Middle frontal gyrus (tissue), 1 donor: ENCODE results near the gene ITGA4.

Source experiments
- DNase-seq: peaks from one replicate; pipeline ENCODE4 v3.0.0-alpha.2; 2015; ENCODE audit warnings: low spot score; ENCODE audit errors: extremely low spot score

Gene ITGA4

DNA sequence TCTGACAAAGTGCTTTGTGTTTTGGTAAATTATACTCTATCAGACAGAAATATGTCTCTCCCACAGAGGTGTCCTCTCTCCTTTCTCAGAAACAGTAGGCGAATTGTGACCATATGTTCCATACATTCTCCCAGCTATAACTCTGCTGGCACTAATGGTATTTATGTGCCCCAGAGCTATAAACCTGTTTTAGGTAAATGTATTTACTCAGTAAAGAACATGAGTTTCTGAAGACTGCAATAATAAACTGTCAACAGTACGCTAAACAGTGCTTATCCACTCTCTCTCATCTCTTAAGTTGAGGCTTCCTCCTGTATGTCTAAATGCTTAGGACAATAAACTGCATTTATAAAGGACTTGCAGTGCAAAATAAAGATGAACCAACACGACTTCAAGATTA, 58.5 kb downstream of the ITGA4 start:
- DNase-seq = no peak

GRCh38 chr2:181516992-181517391, 59.8 kb downstream of the ITGA4 start:
- DNase-seq = no peak

- no peak for DNase-seq
These were observed 60.6 kb downstream of the ITGA4 start for GRCh38 chr2:181517685-181518301.

DNA sequence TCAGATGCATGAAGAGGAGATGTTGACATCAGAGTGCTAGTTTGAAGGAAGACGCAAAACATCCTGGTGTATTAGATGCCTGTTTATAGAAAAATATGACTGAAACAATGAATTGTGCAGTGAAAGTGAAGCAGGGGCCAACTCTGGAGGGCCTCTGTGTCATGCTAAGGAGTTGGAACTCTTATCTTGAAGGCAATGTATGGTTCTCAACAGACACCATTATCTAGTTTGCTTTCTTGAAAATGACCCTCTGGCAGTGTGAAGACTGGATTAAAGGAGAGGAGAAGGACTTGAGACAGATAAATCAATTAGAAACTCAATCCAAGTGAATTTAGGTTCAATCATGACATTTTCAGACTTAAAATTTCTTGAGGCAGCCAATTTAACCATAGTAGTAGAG, 63.1 kb downstream of the ITGA4 start:
- no peak for DNase-seq

DNA sequence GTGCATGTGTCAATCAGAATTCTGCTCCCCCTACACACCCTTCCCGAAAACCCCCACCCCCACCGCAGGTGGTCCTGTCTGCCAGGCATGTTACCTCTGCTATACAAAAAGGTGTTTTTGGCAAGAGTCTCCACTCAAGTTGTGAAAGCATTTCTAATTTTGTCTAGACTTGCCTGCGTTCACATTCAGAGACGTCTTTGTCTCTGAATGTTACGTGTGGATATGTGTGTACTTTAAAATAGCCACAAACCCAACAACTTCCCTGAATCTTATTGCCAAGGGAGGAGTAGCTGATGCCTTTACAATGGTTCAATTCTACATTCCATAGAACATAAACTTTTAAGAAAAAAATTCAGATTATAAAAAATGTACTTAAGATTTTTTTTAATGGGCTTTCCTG, 66.6 kb downstream of the ITGA4 start:
- DNase-seq = no peak

GRCh38 chr2:181526014-181526413, 68.8 kb downstream of the ITGA4 start:
- DNase-seq = no peak

GRCh38 chr2:181527058-181527457, 69.9 kb downstream of the ITGA4 start:
- DNase-seq = no peak

DNA sequence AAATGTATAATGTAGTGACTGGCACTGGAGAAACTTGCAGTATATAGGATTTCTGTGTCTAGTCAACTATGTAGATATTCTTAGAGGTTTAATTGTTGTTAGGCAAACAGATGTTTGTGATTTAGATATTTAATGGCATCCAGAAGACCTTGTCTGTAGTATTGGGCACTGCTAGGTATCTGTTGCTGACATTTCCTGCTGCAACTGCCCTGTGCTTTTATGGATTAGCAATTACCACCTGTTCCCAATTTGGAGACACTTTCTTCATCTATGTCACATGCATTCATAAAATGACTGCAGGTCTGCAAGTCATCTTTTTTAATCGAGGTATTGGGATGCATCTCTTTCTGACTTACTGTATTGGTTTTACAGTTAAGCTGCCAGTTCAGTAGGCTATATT, 71.3 kb downstream of the ITGA4 start:
- DNase-seq = no peak

DNA sequence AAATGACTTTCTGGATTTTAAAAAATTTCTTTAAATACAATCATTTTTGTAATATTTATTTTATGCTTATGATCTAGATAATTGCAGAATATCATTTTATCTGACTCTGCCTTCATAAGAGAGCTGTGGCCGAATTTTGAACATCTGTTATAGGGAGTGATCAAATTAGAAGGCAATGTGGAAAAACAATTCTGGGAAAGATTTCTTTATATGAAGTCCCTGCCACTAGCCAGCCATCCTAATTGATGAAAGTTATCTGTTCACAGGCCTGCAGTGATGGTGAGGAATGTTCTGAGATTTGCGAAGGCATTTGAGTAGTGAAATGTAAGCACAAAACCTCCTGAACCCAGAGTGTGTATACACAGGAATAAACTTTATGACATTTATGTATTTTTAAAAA, 79.5 kb downstream of the ITGA4 start:
- DNase-seq = no peak

GRCh38 chr2:181540421-181540820, 83.2 kb downstream of the ITGA4 start:
- DNase-seq = no peak

DNA sequence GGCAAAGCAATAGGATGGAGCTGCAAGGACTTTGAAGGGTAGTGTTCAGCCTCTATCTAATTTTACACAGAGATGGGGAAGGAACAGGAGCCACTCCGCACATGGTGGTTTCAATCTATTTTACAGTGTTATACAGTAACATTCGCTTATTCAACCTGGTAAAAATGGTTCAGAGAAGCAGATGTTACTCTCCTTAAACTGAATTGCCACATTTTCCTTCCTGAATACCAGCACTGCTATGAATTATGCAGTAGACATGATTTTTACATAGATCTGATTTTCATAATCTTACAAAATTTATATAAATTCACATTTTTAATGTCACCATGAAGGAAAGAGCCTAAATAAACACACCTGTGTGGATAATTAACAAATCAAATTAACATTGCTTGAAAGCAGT, 85.0 kb downstream of the ITGA4 start:
- DNase-seq = no peak

- DNase-seq = no peak
These were observed 88.9 kb downstream of the ITGA4 start for GRCh38 chr2:181546086-181546485.

GRCh38 chr2:181552808-181553207, 95.6 kb downstream of the ITGA4 start:
- no peak for DNase-seq

DNA sequence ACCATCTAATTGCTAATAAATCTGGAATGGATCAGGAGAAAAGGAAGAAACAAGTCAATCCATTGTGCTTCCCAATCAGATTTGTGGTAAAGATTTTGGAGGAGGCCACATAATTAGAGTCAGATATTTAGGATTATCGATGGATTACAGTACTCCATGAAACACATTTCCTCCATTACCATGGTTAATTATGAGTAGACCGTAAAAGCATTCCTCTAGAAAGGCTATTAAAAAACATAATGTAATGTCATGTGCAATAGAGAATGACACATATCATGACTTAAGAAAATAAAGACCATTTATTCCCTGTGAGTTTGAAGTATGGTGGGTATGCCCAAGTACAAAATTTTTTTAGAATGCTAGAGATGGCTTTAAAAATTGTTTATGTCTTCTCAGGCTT, 96.1 kb downstream of the ITGA4 start:
- DNase-seq = no peak

DNA sequence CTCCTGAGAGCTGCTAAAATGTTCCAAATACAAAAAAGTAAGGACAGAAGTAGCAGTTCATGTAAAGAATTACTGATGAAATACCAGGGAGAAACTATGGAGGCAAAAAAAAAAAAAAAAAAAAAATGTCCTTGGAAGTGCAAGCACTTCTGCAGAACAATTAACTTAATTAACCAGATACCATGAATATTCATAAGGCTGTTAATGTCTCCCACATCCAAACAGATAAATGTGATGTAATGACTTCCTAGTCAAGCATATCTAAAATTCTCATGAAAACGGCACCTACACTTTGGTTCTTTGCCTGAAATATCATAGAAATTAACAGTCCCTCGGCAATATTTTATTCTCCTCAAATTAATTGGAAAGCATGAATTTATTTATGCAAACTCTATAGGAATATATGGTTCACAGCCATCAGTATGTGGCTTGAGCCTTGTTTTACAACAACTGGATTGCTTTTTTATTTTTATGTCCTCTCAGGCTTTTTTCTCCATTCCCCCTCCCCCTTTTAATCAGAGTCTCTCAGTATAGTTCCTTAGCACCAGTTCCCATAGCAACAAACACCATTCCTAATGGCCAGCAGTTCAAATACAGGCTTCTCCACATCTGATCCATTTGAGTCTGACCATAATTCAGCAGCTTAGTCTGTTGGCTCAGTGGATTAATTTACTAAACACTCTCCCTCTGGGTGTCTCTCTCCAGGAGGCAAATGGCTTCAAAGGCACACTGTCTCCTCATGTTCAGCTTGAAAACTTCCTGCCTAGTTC, 97.1 kb downstream of the ITGA4 start:
- DNase-seq = no peak

- DNase-seq = no peak
These were observed 101.2 kb downstream of the ITGA4 start for GRCh38 chr2:181558371-181558770.

GRCh38 chr2:181563101-181563692, 106.0 kb downstream of the ITGA4 start:
- no peak for DNase-seq

GRCh38 chr2:181566334-181567032, 109.3 kb downstream of the ITGA4 start:
- DNase-seq = no peak

GRCh38 chr2:181570059-181570458, 112.9 kb downstream of the ITGA4 start:
- DNase-seq = no peak

GRCh38 chr2:181570833-181571661, 113.9 kb downstream of the ITGA4 start:
- DNase-seq = no peak

DNA sequence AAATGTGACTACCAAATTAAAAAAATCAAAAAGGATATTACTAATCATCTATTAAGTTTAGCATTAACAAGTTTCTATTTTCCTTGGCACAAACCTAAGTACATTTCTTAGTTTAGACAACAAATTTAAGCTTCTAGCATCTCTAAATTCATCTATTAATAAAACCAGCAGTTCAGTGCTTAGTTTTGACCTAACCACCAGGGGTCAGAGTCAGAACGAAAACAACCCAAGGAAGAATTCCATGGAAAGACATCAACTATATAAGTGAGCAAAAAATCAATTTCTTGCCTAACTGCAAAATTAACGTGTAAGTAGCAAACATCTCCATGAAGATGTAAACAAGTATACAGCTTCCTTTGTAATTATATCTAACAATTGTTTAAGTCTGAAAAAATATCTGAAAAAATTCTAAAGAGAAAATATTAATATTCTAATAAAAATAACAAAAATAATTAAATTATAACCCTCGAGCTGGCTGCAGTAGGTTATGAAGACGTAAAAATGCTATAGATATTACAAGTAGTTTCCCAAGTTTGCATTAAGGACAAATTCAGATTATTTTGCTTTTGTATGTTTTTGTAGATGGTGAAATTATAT, 116.1 kb downstream of the ITGA4 start:
- DNase-seq = no peak
